ENCODE measurements around the gene FBXL2.

FBXL2 gene

GRCh38 chr3:33388374-33389100 is 111.3 kb downstream of the FBXL2 start:
- Histone ChIP-seq H3K4me3 (ENCODE audit: low read depth, low read length) (no peak overlapping the region), H3K4me1 (ENCODE audit: control insufficient read depth, insufficient read depth, low read length) (peaks cover 2% of the 10 kb centered on the region; the same call in 1 of the 2 replicates), H3K36me3 (ENCODE audit: control insufficient read depth in 2 of 2, insufficient read depth in 1 of 2, low read length in 2 of 2) (peaks cover 10 to 80% of the 10 kb centered on the region in 2 experiments), H3K27ac (ENCODE audit: extremely low read depth, low read depth, low read length) (no peak overlapping the region), H3K9me3 (ENCODE audit: control insufficient read depth, insufficient read depth, low read depth, low read length) (no peaks in the 10 kb centered on the region)
- ChIA-PET CTCF (interaction anchor here (0.7 kb wide), 1 partner anchor 302 kb away, joined by 6 read pairs; no protein-coding TSS in a partner anchor), POLR2A (no interaction called here)
- TF ChIP-seq, protein P1, sequence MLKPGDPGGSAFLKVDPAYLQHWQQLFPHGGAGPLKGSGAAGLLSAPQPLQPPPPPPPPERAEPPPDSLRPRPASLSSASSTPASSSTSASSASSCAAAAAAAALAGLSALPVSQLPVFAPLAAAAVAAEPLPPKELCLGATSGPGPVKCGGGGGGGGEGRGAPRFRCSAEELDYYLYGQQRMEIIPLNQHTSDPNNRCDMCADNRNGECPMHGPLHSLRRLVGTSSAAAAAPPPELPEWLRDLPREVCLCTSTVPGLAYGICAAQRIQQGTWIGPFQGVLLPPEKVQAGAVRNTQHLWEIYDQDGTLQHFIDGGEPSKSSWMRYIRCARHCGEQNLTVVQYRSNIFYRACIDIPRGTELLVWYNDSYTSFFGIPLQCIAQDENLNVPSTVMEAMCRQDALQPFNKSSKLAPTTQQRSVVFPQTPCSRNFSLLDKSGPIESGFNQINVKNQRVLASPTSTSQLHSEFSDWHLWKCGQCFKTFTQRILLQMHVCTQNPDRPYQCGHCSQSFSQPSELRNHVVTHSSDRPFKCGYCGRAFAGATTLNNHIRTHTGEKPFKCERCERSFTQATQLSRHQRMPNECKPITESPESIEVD (tag by site-specific recombination; IDR thresholded peaks at IDR 0.05), result peak; percentile 77
- peak; percentile 68 for TF ChIP-seq FEZF1 (tag by site-specific recombination; IDR thresholded peaks at IDR 0.05)
- no peak for TF ChIP-seq ZNF2 (tag by site-specific recombination; IDR thresholded peaks at IDR 0.05)
- no peak for TF ChIP-seq GLI2 (tag by site-specific recombination; IDR thresholded peaks at IDR 0.05; ENCODE audit: borderline replicate concordance, low read depth)

GRCh38 chr3:33389908-33390307 is 112.7 kb downstream of the FBXL2 start:
- Histone ChIP-seq H3K4me3 (ENCODE audit: low read depth, low read length) (no peak overlapping the region), H3K4me1 (ENCODE audit: control insufficient read depth, insufficient read depth, low read length) (peaks cover 2% of the 10 kb centered on the region; the same call in 1 of the 2 replicates), H3K9me3 (ENCODE audit: control insufficient read depth, insufficient read depth, low read depth, low read length) (no peaks in the 10 kb centered on the region), H3K27ac (ENCODE audit: extremely low read depth, low read depth, low read length) (no peak overlapping the region), H3K36me3 (ENCODE audit: control insufficient read depth in 2 of 2, insufficient read depth in 1 of 2, low read length in 2 of 2) (peaks cover 9 to 73% of the 10 kb centered on the region in 2 experiments)
- POLR2A ChIA-PET, result no interaction called here
- TF ChIP-seq ZSCAN18 (tag by site-specific recombination; IDR thresholded peaks at IDR 0.05) (no peak), REPIN1 (tag by site-specific recombination; IDR thresholded peaks at IDR 0.05; ENCODE audit: low read depth) (no peak), ZNF514 (tag by site-specific recombination; IDR thresholded peaks at IDR 0.05) (no peak), WT1 (tag by site-specific recombination; IDR thresholded peaks at IDR 0.05) (no peak), ZNF585B (tag by site-specific recombination; IDR thresholded peaks at IDR 0.05) (no peak), ZNF521 (tag by site-specific recombination; IDR thresholded peaks at IDR 0.05) (no peak), ZBTB44 (tag by site-specific recombination; IDR thresholded peaks at IDR 0.05) (no peak), ZNF843 (tag by site-specific recombination; IDR thresholded peaks at IDR 0.05) (no peak), ZNF626 (tag by site-specific recombination; IDR thresholded peaks at IDR 0.05) (no peak), ZNF777 (tag by site-specific recombination; IDR thresholded peaks at IDR 0.05; ENCODE audit: borderline replicate concordance) (no peak)
- CTCF ChIA-PET, result no interaction called here

- H3K27ac ChIP-seq (ENCODE audit: extremely low read depth, low read depth, low read length), result no peak overlapping the region
- ChIA-PET POLR2A (interaction anchor here (0.6 kb wide), 1 partner anchor 355 kb away, joined by 3 read pairs; no protein-coding TSS in a partner anchor), CTCF (no interaction called here)
- no peak overlapping the region for H3K4me3 ChIP-seq (ENCODE audit: low read depth, low read length)
- TF ChIP-seq ZNF146 (tag by site-specific recombination; IDR thresholded peaks at IDR 0.05), result no peak
- TF ChIP-seq, protein P2, sequence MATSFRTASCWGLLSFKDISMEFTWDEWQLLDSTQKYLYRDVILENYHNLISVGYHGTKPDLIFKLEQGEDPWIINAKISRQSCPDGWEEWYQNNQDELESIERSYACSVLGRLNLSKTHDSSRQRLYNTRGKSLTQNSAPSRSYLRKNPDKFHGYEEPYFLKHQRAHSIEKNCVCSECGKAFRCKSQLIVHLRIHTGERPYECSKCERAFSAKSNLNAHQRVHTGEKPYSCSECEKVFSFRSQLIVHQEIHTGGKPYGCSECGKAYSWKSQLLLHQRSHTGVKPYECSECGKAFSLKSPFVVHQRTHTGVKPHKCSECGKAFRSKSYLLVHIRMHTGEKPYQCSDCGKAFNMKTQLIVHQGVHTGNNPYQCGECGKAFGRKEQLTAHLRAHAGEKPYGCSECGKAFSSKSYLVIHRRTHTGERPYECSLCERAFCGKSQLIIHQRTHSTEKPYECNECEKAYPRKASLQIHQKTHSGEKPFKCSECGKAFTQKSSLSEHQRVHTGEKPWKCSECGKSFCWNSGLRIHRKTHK (tag by site-specific recombination; IDR thresholded peaks at IDR 0.05), result no peak
- H3K9me3 ChIP-seq (ENCODE audit: control insufficient read depth, insufficient read depth, low read depth, low read length), result no peaks in the 10 kb centered on the region
- H3K36me3 ChIP-seq (ENCODE audit: control insufficient read depth in 2 of 2, insufficient read depth in 1 of 2, low read length in 2 of 2), result peaks cover 9 to 72% of the 10 kb centered on the region in 2 experiments
- H3K4me1 ChIP-seq (ENCODE audit: control insufficient read depth, insufficient read depth, low read length), result peaks cover 2% of the 10 kb centered on the region; the same call in 1 of the 2 replicates
Measured at GRCh38 chr3:33391255-33391995, 114.2 kb downstream of the FBXL2 start.
